Aorta (tissue), 5 donors: ENCODE data around the gene AK8. TPM values are rescaled to one million over a fixed set of nuclear protein-coding genes. Genes with fewer than 3 reads are reported as not detected.
A peak's percentile ranks its signal among the peaks of the same experiment; 100 is the strongest.

Source experiments
- ATAC-seq: fragments of 200-7000 bp; cut with Tn5 transposase; one replicate; pipeline ENCODE4 v1.9.1; 2022; ENCODE audit warnings: moderate library complexity; ENCODE audit not compliant: low FRiP score
- DNase-seq, 2 donors: peaks; one replicate each; pipeline ENCODE4 v3.0.0-alpha.2; 2020
- H3K27ac ChIP-seq, 2 donors: one replicate each; pipeline ENCODE4 v1.5.1; 2013; ENCODE audit warnings: low read length in 2 of 2, mild to moderate bottlenecking in 2 of 2, moderate library complexity in 2 of 2, control low read depth in 1 of 2, inconsistent platforms in 1 of 2, low read depth in 1 of 2
- H3K27me3 ChIP-seq, 2 donors: one replicate each; pipeline ENCODE4 v1.6.1; 2013; ENCODE audit warnings: control low read depth in 1 of 2, low read length in 1 of 2, mild to moderate bottlenecking in 1 of 2, moderate library complexity in 1 of 2; ENCODE audit not compliant: insufficient read depth in 2 of 2, control insufficient read depth in 1 of 2
- H3K36me3 ChIP-seq, 2 donors: one replicate each; pipeline ENCODE4 v1.6.1; 2013; ENCODE audit warnings: control low read depth in 1 of 2, low read length in 1 of 2, mild to moderate bottlenecking in 1 of 2; ENCODE audit not compliant: insufficient read depth in 2 of 2, control insufficient read depth in 1 of 2
- H3K4me1 ChIP-seq, 2 donors: one replicate each; pipeline ENCODE4 v1.6.1; 2013; ENCODE audit warnings: low read length in 2 of 2, control low read depth in 1 of 2, mild to moderate bottlenecking in 1 of 2, moderate library complexity in 1 of 2; ENCODE audit not compliant: insufficient read depth in 2 of 2, control insufficient read depth in 1 of 2
- H3K4me3 ChIP-seq, 2 donors: one replicate each; pipeline ENCODE4 v1.5.1; 2013; ENCODE audit warnings: low read length in 2 of 2, control low read depth in 1 of 2, mild to moderate bottlenecking in 1 of 2
- H3K9me3 ChIP-seq: one replicate; pipeline ENCODE4 v1.6.1; 2013; ENCODE audit warnings: mild to moderate bottlenecking, low read length; ENCODE audit not compliant: control insufficient read depth
- WGBS, 2 donors: extraction: QIAGEN DNeasy Blood & Tissue Kit; methylation state at CpG; one replicate each; pipeline ENCODE4 v1.1.7; 2013; 5-methylcytosine and 5-hydroxymethylcytosine counted together
- intact Hi-C, 2 donors: fragments of 100-400 bp; cut with DNase I; formaldehyde crosslinking; loops; one replicate each; pipeline versions ENCODE4 v1.14.2 to v1.15.0; 2022
- polyA plus RNA-seq, 2 donors: library from polyadenylated mRNA; stranded (reverse); fragments of 200-250 nt; gene quantifications; one replicate each; pipeline ENCODE4 v1.2.3, GENCODE V29; 2013
- total RNA-seq, 2 donors: library from RNA; stranded (reverse); fragmentation: NEBNext Ultra II Directional; extraction: Animal tissue kit (Norgen Biotek cat#: 25700); gene quantifications; one replicate each; pipeline ENCODE4 v1.2.1, GENCODE V29; 2021
- donor health status: healthy with polysubstance abuse.
- donor health status: Bipolar disorder and iron deficiency.
- donor health status: DM: no; HTN: no; CAD: no.
- donor health status: DM: no; HTN: no; CAD: no.
- donor health status: DM: yes; HTN: yes; CAD: no.

The AK8 gene
- total and polyA plus RNA-seq, 4 donors, result 0.38 to 0.72 (median 0.71) TPM; not detected in 1

- intact Hi-C loops, result loop anchor here in 1 of 2 donors (10.0 kb wide), 1 partner anchor 217 kb away; the partner anchor contains the start of gene DDX31
- no peak for DNase-seq
Measured at GRCh38 chr9:132881826-132882225, 3.7 kb upstream of the AK8 start.

GRCh38 chr9:132880324-132880661 lies 2.2 kb upstream of the AK8 start:
- WGBS, 2 donors, result 78 to 85% methylated on average over 7 of the region's 7 CpGs
- DNase-seq (no peak), ATAC-seq (no peak)
- Histone ChIP-seq H3K36me3 (no peaks in the 10 kb centered on the region), H3K4me1 (no peaks in the 10 kb centered on the region), H3K4me3 (no peak overlapping the region), H3K27ac (no peak overlapping the region), H3K27me3 (no peaks in the 10 kb centered on the region), H3K9me3 (no peaks in the 10 kb centered on the region)
- intact Hi-C loops, result loop anchor here in 1 of 2 donors (10.0 kb wide), 1 partner anchor 215 kb away; the partner anchor contains the start of gene DDX31

More at GRCh38 chr9:132881826-132882225, 3.7 kb upstream of the AK8 start:
- Histone ChIP-seq H3K27me3 (no peaks in the 10 kb centered on the region), H3K36me3 (no peaks in the 10 kb centered on the region), H3K27ac (no peak overlapping the region), H3K4me3 (no peak overlapping the region), H3K9me3 (no peaks in the 10 kb centered on the region), H3K4me1 (no peaks in the 10 kb centered on the region)
- ATAC-seq, result no peak
- 84 to 85% methylated on average over 6 of the region's 6 CpGs for WGBS, 2 donors

GRCh38 chr9:132879457-132880323 lies 1.6 kb upstream of the AK8 start:
- no peaks in the 10 kb centered on the region for H3K27me3 ChIP-seq
- no peak overlapping the region for H3K4me3 ChIP-seq
- ATAC-seq, result no peak
- DNase-seq, result no peak
- WGBS, 2 donors, result 76 to 85% methylated on average over 6 of the region's 6 CpGs
- H3K9me3 ChIP-seq, result no peaks in the 10 kb centered on the region
- intact Hi-C loops, result loop anchor here in 1 of 2 donors (5.0 to 10.0 kb wide), 2 partner anchors 63 to 215 kb away; partner anchors contain the start of genes DDX31 and TSC1
- no peaks in the 10 kb centered on the region for H3K36me3 ChIP-seq
- no peaks in the 10 kb centered on the region for H3K4me1 ChIP-seq
- no peak overlapping the region for H3K27ac ChIP-seq

GRCh38 chr9:132878695-132879456 lies 792 bp upstream of the AK8 start, which contains the start of gene SPACA9:
SPACA9 (plus strand) TSS chr9:132878898; CDS start chr9:132883948, 5,050 bp downstream.
- intact Hi-C loops, result loop anchor here (1.0 to 5.0 kb wide), 2 partner anchors 63 to 209 kb away; partner anchors contain the start of genes GTF3C4 (in 1 of the 2) and TSC1 (in 1 of the 2)
- ATAC-seq (peak; percentile 90), DNase-seq (peak; percentile 81 to 94)
- H3K4me3 ChIP-seq, result peak within 1 kb of the TSS; percentile 71
- H3K36me3 ChIP-seq, result no peaks in the 10 kb centered on the region
- no peaks in the 10 kb centered on the region for H3K9me3 ChIP-seq
- H3K27ac ChIP-seq, result peak within 1 kb of the TSS in 1 of 2 donors; percentile 11
- H3K27me3 ChIP-seq, result no peaks in the 10 kb centered on the region
- WGBS, 2 donors, result 5 to 6% methylated on average over 34 to 42 of the region's 42 CpGs
- no peaks in the 10 kb centered on the region for H3K4me1 ChIP-seq

GRCh38 chr9:132877458-132877823 lies 643 bp downstream of the AK8 start:
- Histone ChIP-seq H3K4me3 (no peak overlapping the region), H3K27ac (no peak overlapping the region), H3K4me1 (no peaks in the 10 kb centered on the region), H3K36me3 (no peaks in the 10 kb centered on the region), H3K27me3 (no peaks in the 10 kb centered on the region), H3K9me3 (no peaks in the 10 kb centered on the region)
- intact Hi-C loops, result loop anchor here in 1 of 2 donors (5.0 kb wide), 1 partner anchor 65 kb away; the partner anchor contains the start of gene TSC1
- WGBS, 2 donors, result 34 to 39% methylated on average over 14 of the region's 14 CpGs
- no peak for DNase-seq
- ATAC-seq, result no peak

- 83 to 89% methylated on average over 3 of the region's 3 CpGs for WGBS, 2 donors
- intact Hi-C loops, result loop anchor here in 1 of 2 donors (5.0 kb wide), 1 partner anchor 65 kb away; the partner anchor contains the start of gene TSC1
- no peak overlapping the region for H3K4me3 ChIP-seq
Measured at GRCh38 chr9:132876849-132877248, 1.2 kb downstream of the AK8 start.

GRCh38 chr9:132875159-132875558 lies 2.9 kb downstream of the AK8 start:
- Histone ChIP-seq H3K36me3 (no peaks in the 10 kb centered on the region), H3K27me3 (no peaks in the 10 kb centered on the region), H3K4me1 (no peaks in the 10 kb centered on the region), H3K9me3 (no peaks in the 10 kb centered on the region), H3K4me3 (no peak overlapping the region), H3K27ac (no peak overlapping the region)
- 75 to 81% methylated on average over 5 of the region's 5 CpGs for WGBS, 2 donors
- DNase-seq (no peak), ATAC-seq (no peak)
- intact Hi-C loops, result loop anchor here in 1 of 2 donors (5.0 kb wide), 1 partner anchor 67 kb away; the partner anchor contains the start of gene TSC1

More at GRCh38 chr9:132876849-132877248, 1.2 kb downstream of the AK8 start:
- Histone ChIP-seq H3K36me3 (no peaks in the 10 kb centered on the region), H3K27ac (no peak overlapping the region), H3K4me1 (no peaks in the 10 kb centered on the region), H3K27me3 (no peaks in the 10 kb centered on the region), H3K9me3 (no peaks in the 10 kb centered on the region)
- ATAC-seq, result no peak
- no peak for DNase-seq

GRCh38 chr9:132873403-132873802 lies 4.7 kb downstream of the AK8 start:
- H3K27ac ChIP-seq, result no peak overlapping the region
- no peaks in the 10 kb centered on the region for H3K36me3 ChIP-seq
- H3K27me3 ChIP-seq, result no peaks in the 10 kb centered on the region
- WGBS, 2 donors, result 59 to 66% methylated on average over 7 of the region's 7 CpGs
- intact Hi-C loops, result no loop called here
- no peak for ATAC-seq
- H3K9me3 ChIP-seq, result no peaks in the 10 kb centered on the region
- no peaks in the 10 kb centered on the region for H3K4me1 ChIP-seq
- no peak for DNase-seq
- H3K4me3 ChIP-seq, result no peak overlapping the region
